ENCODE data around the gene SH3GLB1.

DNA sequence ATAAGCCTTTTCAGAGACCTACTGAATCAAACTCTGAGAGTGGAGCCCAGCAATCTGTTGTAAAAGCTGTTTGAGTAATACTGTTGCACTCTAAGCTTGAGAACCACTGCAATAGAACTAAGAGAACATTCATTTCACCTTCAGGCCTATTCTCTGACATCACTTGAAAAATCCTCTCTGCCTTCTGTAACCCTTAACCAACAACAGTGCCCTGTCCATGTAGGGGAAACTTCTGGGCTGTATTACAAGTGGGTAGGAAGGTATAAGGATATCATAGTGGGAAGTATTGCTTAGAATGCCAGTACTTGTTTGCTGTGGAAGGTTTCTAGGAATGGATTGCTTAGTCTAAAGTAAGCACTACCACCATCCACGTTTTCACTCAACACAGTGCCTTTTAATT, 42.9 kb downstream of the SH3GLB1 start:
- TF ChIP-seq CTCF (IDR thresholded peaks at IDR 0.05; ENCODE audit: poor library complexity) (no peak), EZH2 (IDR thresholded peaks at IDR 0.05; ENCODE audit: borderline replicate concordance) (no peak), EZH2phosphoT487 (IDR thresholded peaks at IDR 0.05; ENCODE audit: low read depth, severe bottlenecking, unreplicated experiment) (no peak)

Data from hepatocyte (in vitro differentiated cells).